GM12878 (cell line): Measurements from ENCODE around the gene ACSF2. TPM values are rescaled to one million over a fixed set of nuclear protein-coding genes. Genes with fewer than 3 reads are reported as not detected.
A peak's percentile ranks its signal among the peaks of the same experiment; 100 is the strongest.

ENCODE experiments used
- ATAC-seq: fragments of 200-7000 bp; cut with Tn5 transposase; 3 replicates; pipeline ENCODE4 v1.9.1; 2020; ENCODE audit warnings: mild to moderate bottlenecking, moderate library complexity
- BruUV-seq: library from RNA; stranded (reverse); fragments of 400-500 nt; replicated peaks from 2 replicates; lab custom pipeline; 2021; lab: Mats Ljungman, UMichigan
- CTCF ChIA-PET: fragments of 300-600 bp; sonication (Branson Sonifier 250); formaldehyde crosslinking; extraction: SDS; loops from one replicate; lab custom pipeline; 2021; ENCODE audit warnings: inconsistent platforms; lab: Yijun Ruan, JAX
- POLR2A ChIA-PET: fragments of 350-600 bp; formaldehyde crosslinking; extraction: SDS; loops from one replicate; lab custom pipeline; 2021; ENCODE audit warnings: inconsistent platforms; lab: Charles Lee
- RAD21 ChIA-PET: fragments of 300-600 bp; sonication (Branson Sonifier 250); formaldehyde crosslinking; loops from one replicate; lab custom pipeline; 2023; ENCODE audit warnings: antibody characterized with exemption; ENCODE audit not compliant: unreplicated experiment; lab: Charles Lee
- SMC1A ChIA-PET: fragments of 300-600 bp; sonication (Branson Sonifier 250); formaldehyde crosslinking; loops from one replicate; lab custom pipeline; 2023; ENCODE audit not compliant: unreplicated experiment, uncharacterized antibody; lab: Charles Lee
- DNase-seq: peaks from one replicate; pipeline ENCODE4 v3.0.0-alpha.2; 2011; ENCODE audit warnings: low read depth, low spot score
- FAIRE-seq: peaks from 3 replicates; lab custom pipeline; 2011; peaks lifted over from hg19 to GRCh38; lab: Jason Lieb, UNC
- H2AFZ ChIP-seq: 2 replicates; pipeline ENCODE4 v1.6.0; 2011; ENCODE audit warnings: low read depth, low read length, control low read depth; ENCODE audit not compliant: control insufficient read depth
- H3K27ac ChIP-seq: 2 replicates; pipeline ENCODE4 v1.5.1; 2011; ENCODE audit warnings: control low read depth; ENCODE audit not compliant: control insufficient read depth, insufficient read depth
- H3K27me3 ChIP-seq, 2 experiments: replicated peaks in 1 of 2; 2 replicates each; pipeline versions ENCODE4 v1.6.0 to v1.6.1; 2011; ENCODE audit warnings: low read length in 1 of 2; ENCODE audit not compliant: control insufficient read depth in 2 of 2, insufficient read depth in 2 of 2
- H3K36me3 ChIP-seq, 2 experiments: 2 replicates each; pipeline ENCODE4 v1.5.1; 2011; ENCODE audit warnings: low read length in 1 of 2; ENCODE audit not compliant: control insufficient read depth in 2 of 2, insufficient read depth in 2 of 2
- H3K4me1 ChIP-seq: 2 replicates; pipeline ENCODE4 v1.6.1; 2011; ENCODE audit warnings: mild to moderate bottlenecking, low read length, moderate library complexity, mixed read lengths; ENCODE audit not compliant: control insufficient read depth, insufficient read depth
- H3K4me2 ChIP-seq: 2 replicates; pipeline ENCODE4 v1.6.0; 2011; ENCODE audit warnings: control low read depth; ENCODE audit not compliant: control insufficient read depth, insufficient read depth
- H3K4me3 ChIP-seq: fragments of 200-600 bp; sonication (generic); 2 replicates; pipeline ENCODE4 v1.5.1; 2016
- H3K79me2 ChIP-seq: 2 replicates; pipeline ENCODE4 v1.6.0; 2011; ENCODE audit warnings: low read length; ENCODE audit not compliant: control insufficient read depth, insufficient read depth
- H3K9ac ChIP-seq: 2 replicates; pipeline ENCODE4 v1.8.0; 2011; ENCODE audit warnings: low read length, control low read depth, mixed read lengths; ENCODE audit not compliant: control insufficient read depth, insufficient read depth
- H3K9me3 ChIP-seq: replicated peaks from 3 replicates; pipeline ENCODE4 v1.5.1; 2011; ENCODE audit warnings: mild to moderate bottlenecking, low read length; ENCODE audit not compliant: control insufficient read depth, insufficient read depth
- H4K20me1 ChIP-seq: 2 replicates; pipeline ENCODE4 v1.6.0; 2011; ENCODE audit not compliant: control insufficient read depth, insufficient read depth
- BHLHE40 ChIP-seq, 2 experiments: fragments of 450-650 bp in 1 of 2; IDR thresholded peaks; 2 replicates each; pipeline ENCODE4 v1.6.1; 2011 to 2017; ENCODE audit warnings: low read depth in 2 of 2, borderline replicate concordance in 1 of 2, improper control_type of control experiment in 1 of 2, low read length in 1 of 2, mild to moderate bottlenecking in 1 of 2
- CEBPB ChIP-seq, 2 experiments: fragments of 150-350 bp in 1 of 2; IDR thresholded peaks; 2 replicates each; pipeline ENCODE4 v1.6.1; 2012 to 2014; ENCODE audit warnings: low read depth in 2 of 2, low read length in 2 of 2, borderline replicate concordance in 1 of 2, inconsistent platforms in 1 of 2
- ESRRA ChIP-seq: IDR thresholded peaks from 2 replicates; pipeline ENCODE4 v1.6.1; 2012; ENCODE audit warnings: mild to moderate bottlenecking, low read length, improper control_type of control experiment
- EZH2 ChIP-seq: IDR thresholded peaks from 2 replicates; pipeline ENCODE4 v1.6.1; 2012; ENCODE audit warnings: low read depth, mild to moderate bottlenecking, control low read depth, inconsistent platforms, low read length, borderline replicate concordance; ENCODE audit not compliant: control insufficient read depth
- HDGF ChIP-seq: fragments of 450-650 bp; IDR thresholded peaks from 2 replicates; pipeline ENCODE4 v1.6.1; 2016; ENCODE audit warnings: antibody characterized with exemption
- IKZF1 ChIP-seq: fragments of 450-650 bp; conservative IDR thresholded peaks from 2 replicates; pipeline ENCODE4 v1.6.1; 2017; ENCODE audit warnings: antibody characterized with exemption, mild to moderate bottlenecking
- IRF4 ChIP-seq: IDR thresholded peaks from 2 replicates; pipeline ENCODE4 v1.6.1; 2011; ENCODE audit warnings: low read depth, low read length
- KAT2A ChIP-seq: conservative IDR thresholded peaks from 2 replicates; pipeline ENCODE4 v1.6.1; 2011; ENCODE audit warnings: low read depth, low read length; ENCODE audit not compliant: control insufficient read depth
- KDM1A ChIP-seq: fragments of 200-600 bp; sonication (generic); IDR thresholded peaks from 2 replicates; pipeline ENCODE4 v1.6.1; 2016; ENCODE audit warnings: borderline replicate concordance
- MEF2B ChIP-seq: fragments of 450-650 bp; IDR thresholded peaks from 2 replicates; pipeline ENCODE4 v1.6.1; 2018; ENCODE audit warnings: mild to moderate bottlenecking, moderate library complexity; ENCODE audit not compliant: partially characterized antibody, poor library complexity, severe bottlenecking
- MTA3 ChIP-seq: IDR thresholded peaks from 2 replicates; pipeline ENCODE4 v1.6.1; 2012; ENCODE audit warnings: low read length, inconsistent platforms, borderline replicate concordance
- NFIC ChIP-seq: IDR thresholded peaks from 2 replicates; pipeline ENCODE4 v1.6.1; 2012; ENCODE audit warnings: low read depth, mild to moderate bottlenecking, inconsistent platforms, low read length, moderate library complexity
- NFYB ChIP-seq: IDR thresholded peaks from 2 replicates; pipeline ENCODE4 v1.6.1; 2011; ENCODE audit warnings: low read depth, mild to moderate bottlenecking, low read length, improper control_type of control experiment, moderate library complexity; ENCODE audit not compliant: insufficient read depth
- NR2C1 ChIP-seq: fragments of 450-650 bp; IDR thresholded peaks from 2 replicates; pipeline ENCODE4 v1.6.1; 2017; ENCODE audit warnings: antibody characterized with exemption, mild to moderate bottlenecking, moderate library complexity
- NR2F1 ChIP-seq: fragments of 450-650 bp; conservative IDR thresholded peaks from 2 replicates; pipeline ENCODE4 v1.6.1; 2017; ENCODE audit warnings: mild to moderate bottlenecking
- PAX5 ChIP-seq: IDR thresholded peaks from 2 replicates; pipeline ENCODE4 v1.6.1; 2011; ENCODE audit warnings: low read depth, low read length, borderline replicate concordance
- POLR2A ChIP-seq: IDR thresholded peaks from 2 replicates; pipeline ENCODE4 v1.6.1; 2011; ENCODE audit warnings: low read depth, mild to moderate bottlenecking, low read length
- SIX5 ChIP-seq: IDR thresholded peaks from 2 replicates; pipeline ENCODE4 v1.6.1; 2011; ENCODE audit warnings: mild to moderate bottlenecking, low read depth, low read length, moderate library complexity; ENCODE audit not compliant: severe bottlenecking
- YBX1 ChIP-seq: fragments of 450-650 bp; IDR thresholded peaks from 2 replicates; pipeline ENCODE4 v1.6.1; 2016; ENCODE audit warnings: antibody characterized with exemption
- ZBED1 ChIP-seq: IDR thresholded peaks from 2 replicates; pipeline ENCODE4 v1.6.1; 2016; ENCODE audit warnings: borderline replicate concordance
- ZNF217 ChIP-seq: fragments of 450-650 bp; IDR thresholded peaks from 2 replicates; pipeline ENCODE4 v1.6.1; 2017; ENCODE audit warnings: antibody characterized with exemption, mild to moderate bottlenecking
- ZZZ3 ChIP-seq: IDR thresholded peaks from 2 replicates; pipeline ENCODE4 v1.6.1; 2011; ENCODE audit warnings: low read depth; ENCODE audit not compliant: control insufficient read depth, insufficient read length
- WGBS: methylation state at CpG from one replicate; pipeline ENCODE4 v1.1.6; 2016; ENCODE audit warnings: low lambda C conversion rate; ENCODE audit not compliant: insufficient replicate concordance, insufficient coverage; ENCODE audit errors: missing lambda C conversion rate; 5-methylcytosine and 5-hydroxymethylcytosine counted together
- in situ Hi-C: fragments of 300-500 bp; cut with MboI; formaldehyde crosslinking; loops from 9 replicates; pipeline ENCODE4 v1.14.3; 2018; ENCODE audit warnings: mixed read lengths
- intact Hi-C: fragments of 100-400 bp; cut with micrococcal nuclease; formaldehyde crosslinking; loops from one replicate; pipeline ENCODE4 v1.14.2; 2022; ENCODE audit not compliant: unreplicated experiment
- polyA plus RNA-seq, 11 experiments: library from polyadenylated mRNA; depleted of rRNA in 4 of 11; unstranded in 6 of 11; stranded (reverse) in 5 of 11; fragments of >200 nt; fragmentation: Nextera tagmentation in 4 of 11; fragmentation: Illumina TruSeq in 1 of 11; extraction: Ambion mirVana in 4 of 11; extraction: Trizol in 1 of 11; gene quantifications; 1 replicate in 1 of 11; 2 replicates in 10 of 11; pipeline versions ENCODE4 v1.2.1 to v1.2.3, GENCODE V29; 2011 to 2016; ENCODE audit warnings: inconsistent platforms in 2 of 11, missing spikeins in 2 of 11, low read depth in 1 of 11
- total RNA-seq, 4 experiments: library from RNA; depleted of rRNA in 3 of 4; stranded (reverse); fragments of >200 nt in 3 of 4; fragmentation: Illumina TruSeq in 1 of 4; extraction: Trizol in 1 of 4; gene quantifications; 2 replicates each; pipeline versions ENCODE4 v1.2.1 to v1.2.3, GENCODE V29; 2013 to 2021
- TF ChIP-seq, protein P1 (sequence below): IDR thresholded peaks from 2 replicates; pipeline ENCODE4 v1.6.1; 2011; ENCODE audit warnings: low read depth, low read length, improper control_type of control experiment, borderline replicate concordance

Gene ACSF2
- total and polyA plus RNA-seq, 10 of the 15 experiments (the other 5 are each of a cell fraction or from before 2014, with no cell fraction given): 7.1 to 32.8 (median 16.8) TPM

- TF ChIP-seq, protein P1, sequence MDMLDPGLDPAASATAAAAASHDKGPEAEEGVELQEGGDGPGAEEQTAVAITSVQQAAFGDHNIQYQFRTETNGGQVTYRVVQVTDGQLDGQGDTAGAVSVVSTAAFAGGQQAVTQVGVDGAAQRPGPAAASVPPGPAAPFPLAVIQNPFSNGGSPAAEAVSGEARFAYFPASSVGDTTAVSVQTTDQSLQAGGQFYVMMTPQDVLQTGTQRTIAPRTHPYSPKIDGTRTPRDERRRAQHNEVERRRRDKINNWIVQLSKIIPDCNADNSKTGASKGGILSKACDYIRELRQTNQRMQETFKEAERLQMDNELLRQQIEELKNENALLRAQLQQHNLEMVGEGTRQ: no peak
- TF ChIP-seq KDM1A (no peak), IKZF1 (no peak), SIX5 (no peak), NFYB (no peak), CEBPB (IDR thresholded peaks at IDR 0.05; ENCODE audit: borderline replicate concordance in 1 of 2, low read depth in 2 of 2, low read length in 2 of 2) (no peak), NR2F1 (no peak)
Measured at GRCh38 chr17:50424246-50424995, 1.6 kb upstream of the ACSF2 start (continued).

GRCh38 chr17:50424996-50425681 is 879 bp upstream of the ACSF2 start:
- Histone ChIP-seq H3K9me3 (no peaks in the 10 kb centered on the region), H3K9ac (peak overlapping the region; percentile 86), H4K20me1 (no peaks in the 10 kb centered on the region), H3K36me3 (no peaks in the 10 kb centered on the region), H3K79me2 (peaks cover 6% of the 10 kb centered on the region), H3K27me3 (no peaks in the 10 kb centered on the region), H3K4me1 (peaks cover 29% of the 10 kb centered on the region), H3K27ac (peak overlapping the region; percentile 74), H3K4me2 (peak overlapping the region; percentile 98), H2AFZ (peak overlapping the region; percentile 95), H3K4me3 (peak overlapping the region; percentile 84)
- BruUV-seq: no TSS peak
- 97% methylated on average over 8 of the region's 8 CpGs for WGBS
- SMC1A ChIA-PET: no interaction called here
- POLR2A ChIA-PET: interaction anchor here (0.6 to 3.0 kb wide), 2 partner anchors 28 to 724 kb away, joined by 3 to 17 read pairs; partner anchors contain the start of gene LRRC59
- ATAC-seq: no peak
- no peak for DNase-seq
- FAIRE-seq: no peak
- CTCF ChIA-PET: interaction anchor here (1.0 to 4.5 kb wide), 3 partner anchors 11 to 54 kb away, joined by 3 to 45 read pairs (median 5); partner anchors contain the start of genes LRRC59 and RSAD1
- intact Hi-C loops: no loop called here
- RAD21 ChIA-PET: interaction anchor here (1.8 to 3.2 kb wide), 2 partner anchors 27 to 63 kb away, joined by 4 to 20 read pairs; partner anchors contain the start of gene LRRC59
- in situ Hi-C loops: no loop called here
- TF ChIP-seq NFIC: no peak
- no peak for TF ChIP-seq ZBED1
- 0 out of 2 replicates have a peak, but pooled peaks have one; percentile 14 for TF ChIP-seq ESRRA
- no peak for TF ChIP-seq ZZZ3
- no peak for TF ChIP-seq KAT2A
- no peak for TF ChIP-seq IRF4
- TF ChIP-seq MEF2B: no peak
- TF ChIP-seq HDGF: 0 out of 2 replicates have a peak, but pooled peaks have one; percentile 27
- TF ChIP-seq BHLHE40 (IDR thresholded peaks at IDR 0.05; ENCODE audit: borderline replicate concordance in 1 of 2, low read depth in 2 of 2, low read length in 1 of 2): no peak
- no peak for TF ChIP-seq MTA3
- TF ChIP-seq ZNF217: no peak
- no peak for TF ChIP-seq YBX1
- TF ChIP-seq PAX5: no peak
- TF ChIP-seq EZH2: no peak
- TF ChIP-seq POLR2A: no peak; the same call in 1 of the 2 replicates
- 0 out of 2 replicates have a peak, but pooled peaks have one; percentile 10 for TF ChIP-seq NR2C1
